Calu3 (cell line): Measurements from ENCODE around the gene MASTL. TPM values are rescaled to one million over a fixed set of nuclear protein-coding genes. Genes with fewer than 3 reads are reported as not detected.

ENCODE experiments used
- BruUV-seq: library from RNA; stranded (reverse); fragments of 400-500 nt; replicated peaks from 2 replicates; lab custom pipeline; 2021; lab: Mats Ljungman, UMichigan
- CTCF ChIA-PET: fragments of 300-600 bp; sonication (Branson Sonifier 250); formaldehyde crosslinking; loops from one replicate; lab custom pipeline; 2022; ENCODE audit warnings: antibody characterized with exemption; lab: Charles Lee
- DNase-seq: peaks from one replicate; pipeline ENCODE4 v3.0.0; 2022
- H3K27ac Mint-ChIP-seq: one replicate; pipeline ENCODE4 v1.8.0; 2022; ENCODE audit warnings: mixed read lengths; ENCODE audit not compliant: unreplicated experiment
- H3K27me3 Mint-ChIP-seq: one replicate; pipeline ENCODE4 v1.8.0; 2022; ENCODE audit warnings: mixed read lengths; ENCODE audit not compliant: unreplicated experiment
- H3K36me3 Mint-ChIP-seq: one replicate; pipeline ENCODE4 v1.8.0; 2022; ENCODE audit warnings: mild to moderate bottlenecking, moderate library complexity, mixed read lengths; ENCODE audit not compliant: insufficient read depth, unreplicated experiment
- H3K4me1 Mint-ChIP-seq: one replicate; pipeline ENCODE4 v1.8.0; 2022; ENCODE audit warnings: mild to moderate bottlenecking, low read depth, mixed read lengths; ENCODE audit not compliant: unreplicated experiment
- H3K4me3 Mint-ChIP-seq: one replicate; pipeline ENCODE4 v1.8.0; 2022; ENCODE audit warnings: mild to moderate bottlenecking, low read depth, moderate library complexity, mixed read lengths; ENCODE audit not compliant: unreplicated experiment
- H3K9me3 Mint-ChIP-seq: one replicate; pipeline ENCODE4 v1.8.0; 2022; ENCODE audit warnings: low read depth, mixed read lengths; ENCODE audit not compliant: unreplicated experiment
- intact Hi-C: fragments of 100-400 bp; cut with micrococcal nuclease; formaldehyde crosslinking; loops from one replicate; pipeline ENCODE4 v1.10.0; 2022; ENCODE audit not compliant: unreplicated experiment
- total RNA-seq: library from RNA; stranded (reverse); gene quantifications from 2 replicates; pipeline ENCODE4 v1.2.3, GENCODE V29; 2022
- TF ChIP-seq, protein P1 (sequence below): fragments of 200-600 bp; IDR thresholded peaks from one replicate; pipeline ENCODE4 v1.8.0; 2022; ENCODE audit warnings: antibody characterized with exemption; ENCODE audit not compliant: unreplicated experiment

Gene MASTL
- total RNA-seq, 1 experiment from 2014 or later: 30.2 TPM

DNA sequence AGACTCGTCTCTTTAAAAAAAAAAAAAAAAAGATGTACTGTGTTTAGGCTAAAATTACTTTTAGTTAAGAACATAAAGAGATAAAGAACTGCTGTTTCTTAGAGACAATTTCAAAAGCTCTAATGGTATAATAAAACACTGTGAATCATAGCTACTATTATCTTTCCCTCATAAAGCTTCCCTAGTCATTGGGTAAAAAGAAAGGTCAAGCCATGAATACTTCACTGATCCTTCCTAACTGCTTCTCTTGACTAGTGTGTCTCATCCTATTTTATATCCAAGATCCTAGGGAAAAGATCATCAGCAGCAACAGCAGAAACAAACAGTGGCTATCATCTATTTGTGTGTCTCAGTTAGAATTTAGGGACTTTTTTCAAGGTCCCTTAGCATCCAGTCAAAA, 11.5 kb upstream of the MASTL start:
- no peak for DNase-seq
- no peaks in the 10 kb centered on the region for H3K27me3 Mint-ChIP-seq
- TF ChIP-seq, protein P1, sequence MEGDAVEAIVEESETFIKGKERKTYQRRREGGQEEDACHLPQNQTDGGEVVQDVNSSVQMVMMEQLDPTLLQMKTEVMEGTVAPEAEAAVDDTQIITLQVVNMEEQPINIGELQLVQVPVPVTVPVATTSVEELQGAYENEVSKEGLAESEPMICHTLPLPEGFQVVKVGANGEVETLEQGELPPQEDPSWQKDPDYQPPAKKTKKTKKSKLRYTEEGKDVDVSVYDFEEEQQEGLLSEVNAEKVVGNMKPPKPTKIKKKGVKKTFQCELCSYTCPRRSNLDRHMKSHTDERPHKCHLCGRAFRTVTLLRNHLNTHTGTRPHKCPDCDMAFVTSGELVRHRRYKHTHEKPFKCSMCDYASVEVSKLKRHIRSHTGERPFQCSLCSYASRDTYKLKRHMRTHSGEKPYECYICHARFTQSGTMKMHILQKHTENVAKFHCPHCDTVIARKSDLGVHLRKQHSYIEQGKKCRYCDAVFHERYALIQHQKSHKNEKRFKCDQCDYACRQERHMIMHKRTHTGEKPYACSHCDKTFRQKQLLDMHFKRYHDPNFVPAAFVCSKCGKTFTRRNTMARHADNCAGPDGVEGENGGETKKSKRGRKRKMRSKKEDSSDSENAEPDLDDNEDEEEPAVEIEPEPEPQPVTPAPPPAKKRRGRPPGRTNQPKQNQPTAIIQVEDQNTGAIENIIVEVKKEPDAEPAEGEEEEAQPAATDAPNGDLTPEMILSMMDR: no peak
- intact Hi-C loops: no loop called here
- no peak overlapping the region for H3K4me3 Mint-ChIP-seq
- H3K36me3 Mint-ChIP-seq: peaks cover 49% of the 10 kb centered on the region
- H3K9me3 Mint-ChIP-seq: no peaks in the 10 kb centered on the region
- no TSS peak for BruUV-seq
- CTCF ChIA-PET: no interaction called here
- H3K27ac Mint-ChIP-seq: no peak overlapping the region
- no peaks in the 10 kb centered on the region for H3K4me1 Mint-ChIP-seq

DNA sequence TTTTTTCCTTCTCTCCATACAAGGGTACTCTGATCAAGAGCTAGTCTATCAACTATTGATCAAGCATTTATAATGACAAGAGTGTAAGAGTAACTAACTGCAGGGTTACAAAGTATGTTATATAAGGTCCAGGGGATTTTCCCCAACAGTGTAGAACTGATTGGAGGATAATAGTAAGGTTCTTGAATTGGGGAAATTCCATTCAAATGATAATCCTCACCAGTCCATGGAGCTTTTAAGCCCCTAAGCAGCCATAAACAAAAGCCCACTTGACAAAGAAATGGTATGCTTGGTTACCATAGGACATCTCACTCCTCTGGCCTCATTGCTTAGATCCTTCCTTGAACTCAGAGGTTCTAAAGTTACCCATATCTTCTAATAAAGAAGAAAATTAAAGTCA, 9.2 kb upstream of the MASTL start:
- TF ChIP-seq, protein P1: no peak
- Mint-ChIP-seq H3K36me3 (peaks cover 31% of the 10 kb centered on the region), H3K4me3 (no peak overlapping the region), H3K9me3 (no peaks in the 10 kb centered on the region), H3K27ac (no peak overlapping the region), H3K27me3 (no peaks in the 10 kb centered on the region), H3K4me1 (no peaks in the 10 kb centered on the region)
- CTCF ChIA-PET: no interaction called here
- intact Hi-C loops: no loop called here
- BruUV-seq: no TSS peak
- no peak for DNase-seq

DNA sequence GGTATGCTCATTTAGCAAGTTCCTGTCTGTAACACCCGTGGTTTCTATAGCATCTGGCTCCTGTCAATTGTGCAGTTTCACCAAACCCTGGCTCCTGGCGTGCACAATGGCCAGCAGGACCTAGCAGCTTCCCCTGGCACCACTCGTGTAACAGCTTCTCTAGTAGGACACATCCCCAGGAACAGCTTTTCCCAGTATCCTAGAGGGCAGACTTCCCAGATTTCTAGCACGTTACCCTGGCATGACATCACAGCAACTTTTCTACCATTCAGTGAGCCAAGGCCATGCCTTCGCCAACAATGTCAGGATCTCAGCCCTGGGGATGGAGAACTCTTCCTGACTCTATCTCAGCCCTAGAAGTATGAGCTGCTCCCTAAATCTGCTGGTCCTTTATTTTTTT, 7.5 kb upstream of the MASTL start:
- TF ChIP-seq, protein P1: no peak
- no TSS peak for BruUV-seq
- no peaks in the 10 kb centered on the region for H3K9me3 Mint-ChIP-seq
- intact Hi-C loops: no loop called here
- H3K36me3 Mint-ChIP-seq: peaks cover 27% of the 10 kb centered on the region
- CTCF ChIA-PET: interaction anchor here (1.0 kb wide), 1 partner anchor 9 kb away, joined by 5 read pairs; no protein-coding TSS in a partner anchor
- H3K27me3 Mint-ChIP-seq: no peaks in the 10 kb centered on the region
- no peak for DNase-seq
- H3K4me3 Mint-ChIP-seq: no peak overlapping the region
- peaks cover 6% of the 10 kb centered on the region for H3K4me1 Mint-ChIP-seq
- no peak overlapping the region for H3K27ac Mint-ChIP-seq

DNA sequence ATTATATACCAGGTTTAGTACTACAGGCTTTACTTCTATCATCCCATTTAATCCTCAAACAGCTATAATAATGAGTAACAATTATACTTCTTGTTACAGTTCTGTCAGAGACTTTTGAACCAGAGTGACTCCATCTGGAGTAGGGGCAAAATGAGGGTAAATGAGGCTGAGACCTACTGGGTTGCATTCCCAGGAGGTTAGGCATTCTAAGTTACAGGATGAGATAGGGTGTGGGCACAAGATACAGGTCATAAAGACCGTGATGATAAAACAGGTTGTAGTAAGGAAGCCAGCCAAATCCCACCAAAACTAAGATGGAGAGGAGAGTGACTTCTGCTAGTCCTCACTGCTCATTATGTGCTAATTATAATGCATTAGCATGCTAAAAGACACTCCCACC, 4.9 kb upstream of the MASTL start:
- Mint-ChIP-seq H3K4me3 (no peak overlapping the region), H3K9me3 (no peaks in the 10 kb centered on the region), H3K27ac (no peak overlapping the region), H3K36me3 (peaks cover 47% of the 10 kb centered on the region), H3K27me3 (no peaks in the 10 kb centered on the region), H3K4me1 (peaks cover 12% of the 10 kb centered on the region)
- TF ChIP-seq, protein P1: no peak
- CTCF ChIA-PET: no interaction called here
- DNase-seq: no peak
- no TSS peak for BruUV-seq
- intact Hi-C loops: no loop called here
